Measurements from ENCODE around the gene UVRAG. TPM values are rescaled to one million over a fixed set of nuclear protein-coding genes. Genes with fewer than 3 reads are reported as not detected.

UVRAG gene
- total and polyA plus RNA-seq, 2 of the 4 experiments (the other 2 are of a cell fraction): 5.6 to 10.9 TPM

DNA sequence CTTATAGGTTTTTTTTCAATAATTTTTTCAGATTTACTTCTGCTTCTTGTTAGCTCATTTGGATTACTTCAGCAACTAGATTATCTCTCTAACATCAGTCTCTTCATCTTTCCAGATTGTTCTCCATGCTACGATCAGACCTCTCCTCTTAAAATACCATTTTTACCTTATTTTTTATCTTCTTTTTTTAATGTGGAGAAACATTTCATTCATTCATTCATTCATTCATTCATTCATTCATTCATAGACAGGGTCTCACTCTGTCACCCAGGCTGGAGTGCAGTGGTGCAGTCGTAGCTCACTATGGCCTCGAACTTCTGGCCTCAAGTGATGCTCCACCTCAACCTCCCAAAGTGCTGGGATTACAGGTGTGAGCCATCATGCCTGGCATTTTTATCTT, 189.4 kb downstream of the UVRAG start:
- Histone ChIP-seq H2BK20ac (ENCODE audit: low read depth, low read length) (no peak overlapping the region), H3K79me1 (ENCODE audit: low read depth in 1 of 2, low read length in 2 of 2) (no peaks in the 10 kb centered on the region), H3K9me3 (ENCODE audit: control insufficient read depth, insufficient read depth, low read length) (no peaks in the 10 kb centered on the region), H3K9ac (ENCODE audit: low read depth, low read length) (no peak overlapping the region), H2AK5ac (ENCODE audit: low read depth, low read length) (no peak overlapping the region), H3K27ac (ENCODE audit: insufficient read depth, low read length) (no peak overlapping the region), H3K27me3 (ENCODE audit: control insufficient read depth, insufficient read depth, low read length) (no peaks in the 10 kb centered on the region), H3K4me3 (ENCODE audit: insufficient read depth, low read depth, low read length) (no peak overlapping the region), H2AFZ (replicated peaks; ENCODE audit: low read length, poor library complexity) (no peak overlapping the region), H3K14ac (replicated peaks; ENCODE audit: low read depth, low read length) (no peak overlapping the region), H3K4me2 (ENCODE audit: low read depth, low read length) (no peak overlapping the region), H2BK120ac (ENCODE audit: low read depth, low read length) (no peak overlapping the region), H3K23ac (ENCODE audit: low read depth, low read length) (no peak overlapping the region), H3K4ac (ENCODE audit: low read depth, low read length) (no peak overlapping the region), H3K18ac (ENCODE audit: low read depth, low read length) (no peak overlapping the region), H3K56ac (ENCODE audit: extremely low read depth, insufficient read depth, low read length) (no peak overlapping the region), H4K8ac (ENCODE audit: low read depth in 2 of 2, low read length in 2 of 2) (no peak overlapping the region), H4K20me1 (ENCODE audit: insufficient read depth, low read length) (peaks cover 4% of the 10 kb centered on the region; the same call in 1 of the 2 replicates), H2AK9ac (replicated peaks; ENCODE audit: low read depth, low read length, poor library complexity) (no peak overlapping the region), H4K91ac (ENCODE audit: insufficient read depth, low read depth, low read length) (no peak overlapping the region), H3K36me3 (ENCODE audit: control insufficient read depth, insufficient read depth, low read length) (no peaks in the 10 kb centered on the region; the same call in 1 of the 2 replicates), H3K9me1 (ENCODE audit: insufficient read depth, low read length) (no peaks in the 10 kb centered on the region; the same call in 1 of the 2 replicates), H2BK5ac (ENCODE audit: low read depth, low read length, poor library complexity, severe bottlenecking) (no peak overlapping the region), H2BK15ac (ENCODE audit: low read depth, low read length) (no peak overlapping the region), H3K4me1 (ENCODE audit: control insufficient read depth, insufficient read depth, low read length) (peaks cover 8% of the 10 kb centered on the region), H4K5ac (ENCODE audit: low read depth, low read length) (no peak overlapping the region)
- whole genome bisulfite sequencing, 2 experiments (ENCODE audit: extremely low coverage in 2 of 2, insufficient read length in 1 of 2): 100% methylated on average over 1 of the region's 3 CpGs; no CpG with 5 or more reads in 1 of the 2 experiments
- no peak for DNase-seq
- dilution Hi-C loops (cut with HindIII; ENCODE audit: low sequenced_read_pairs, unreplicated experiment) (no loop called here), intact Hi-C loops (cut with micrococcal nuclease) (no loop called here), in situ Hi-C loops (cut with MboI; ENCODE audit: low sequenced_read_pairs) (no loop called here)
- TF ChIP-seq, protein P1, sequence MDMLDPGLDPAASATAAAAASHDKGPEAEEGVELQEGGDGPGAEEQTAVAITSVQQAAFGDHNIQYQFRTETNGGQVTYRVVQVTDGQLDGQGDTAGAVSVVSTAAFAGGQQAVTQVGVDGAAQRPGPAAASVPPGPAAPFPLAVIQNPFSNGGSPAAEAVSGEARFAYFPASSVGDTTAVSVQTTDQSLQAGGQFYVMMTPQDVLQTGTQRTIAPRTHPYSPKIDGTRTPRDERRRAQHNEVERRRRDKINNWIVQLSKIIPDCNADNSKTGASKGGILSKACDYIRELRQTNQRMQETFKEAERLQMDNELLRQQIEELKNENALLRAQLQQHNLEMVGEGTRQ (IDR thresholded peaks at IDR 0.05; ENCODE audit: low read depth, low read length): no peak
- TF ChIP-seq RAD21 (IDR thresholded peaks at IDR 0.05; ENCODE audit: low read length) (no peak), CEBPB (IDR thresholded peaks at IDR 0.05; ENCODE audit: low read depth, low read length) (no peak), BHLHE40 (IDR thresholded peaks at IDR 0.05; ENCODE audit: low read depth, low read length) (no peak), FOS (IDR thresholded peaks at IDR 0.05; ENCODE audit: low read depth, low read length) (no peak), CHD1 (IDR thresholded peaks at IDR 0.05; ENCODE audit: low read depth, low read length) (no peak), MAFK (IDR thresholded peaks at IDR 0.05; ENCODE audit: low read depth, low read length) (no peak), SMC3 (IDR thresholded peaks at IDR 0.05; ENCODE audit: low read depth, low read length) (no peak), NFE2L2 (IDR thresholded peaks at IDR 0.05; ENCODE audit: low read depth, low read length) (no peak), RFX5 (IDR thresholded peaks at IDR 0.05; ENCODE audit: low read depth, low read length) (no peak)
- TF ChIP-seq, protein P2, sequence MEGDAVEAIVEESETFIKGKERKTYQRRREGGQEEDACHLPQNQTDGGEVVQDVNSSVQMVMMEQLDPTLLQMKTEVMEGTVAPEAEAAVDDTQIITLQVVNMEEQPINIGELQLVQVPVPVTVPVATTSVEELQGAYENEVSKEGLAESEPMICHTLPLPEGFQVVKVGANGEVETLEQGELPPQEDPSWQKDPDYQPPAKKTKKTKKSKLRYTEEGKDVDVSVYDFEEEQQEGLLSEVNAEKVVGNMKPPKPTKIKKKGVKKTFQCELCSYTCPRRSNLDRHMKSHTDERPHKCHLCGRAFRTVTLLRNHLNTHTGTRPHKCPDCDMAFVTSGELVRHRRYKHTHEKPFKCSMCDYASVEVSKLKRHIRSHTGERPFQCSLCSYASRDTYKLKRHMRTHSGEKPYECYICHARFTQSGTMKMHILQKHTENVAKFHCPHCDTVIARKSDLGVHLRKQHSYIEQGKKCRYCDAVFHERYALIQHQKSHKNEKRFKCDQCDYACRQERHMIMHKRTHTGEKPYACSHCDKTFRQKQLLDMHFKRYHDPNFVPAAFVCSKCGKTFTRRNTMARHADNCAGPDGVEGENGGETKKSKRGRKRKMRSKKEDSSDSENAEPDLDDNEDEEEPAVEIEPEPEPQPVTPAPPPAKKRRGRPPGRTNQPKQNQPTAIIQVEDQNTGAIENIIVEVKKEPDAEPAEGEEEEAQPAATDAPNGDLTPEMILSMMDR (conservative IDR thresholded peaks at IDR 0.05; ENCODE audit: low read depth, low read length): no peak
- no TSS peak for BruUV-seq (replicated peaks)
- ChIA-PET CTCF (no interaction called here), POLR2A (ENCODE audit: unreplicated experiment) (no interaction called here)
- no peak for ATAC-seq (ENCODE audit: low read depth)

Data from IMR-90 (cell line).